K562 (cell line): ENCODE data around the gene SMARCC1. TPM values are rescaled to one million over a fixed set of nuclear protein-coding genes. Genes with fewer than 3 reads are reported as not detected.
"Not testable (repeated sequence)": the region's sequence is repeated elsewhere in the genome, so short reads cannot be mapped to it uniquely, and the experiment has no call there.

Experiments used
- ATAC-seq: fragments of 200-7000 bp; cut with Tn5 transposase; 3 replicates; pipeline ENCODE4 v1.9.1; 2020; ENCODE audit warnings: moderate library complexity
- BruUV-seq: library from RNA; stranded (reverse); fragments of 400-500 nt; replicated peaks from 2 replicates; lab custom pipeline; 2021; lab: Mats Ljungman, UMichigan
- CTCF ChIA-PET: fragments of 300-600 bp; formaldehyde crosslinking; extraction: SDS; loops from one replicate; lab custom pipeline; 2021; ENCODE audit warnings: low intra/inter-chr PET ratio; lab: Yijun Ruan, JAX
- POLR2A ChIA-PET: fragments of 300-600, 350-650 bp; sonication (Branson Sonifier 250); formaldehyde crosslinking; extraction: SDS; loops from one replicate; lab custom pipeline; 2021; ENCODE audit warnings: antibody characterized with exemption, inconsistent platforms; lab: Yijun Ruan, JAX
- DNase-seq, 4 experiments: peaks; one replicate each; pipeline versions ENCODE4 v3.0.0 to v3.0.0-alpha.2; 2011 to 2018; ENCODE audit warnings: low spot score in 3 of 4, mixed read lengths in 3 of 4; ENCODE audit errors: extremely low read depth in 1 of 4
- FAIRE-seq: peaks from 2 replicates; lab custom pipeline; 2011; peaks lifted over from hg19 to GRCh38; lab: Jason Lieb, UNC
- H2AFZ ChIP-seq: 2 replicates; pipeline ENCODE4 v1.6.0; 2011; ENCODE audit warnings: low read depth, low read length, control low read depth, inconsistent platforms
- H3K27ac ChIP-seq: fragments of 200-600 bp; 3 replicates; pipeline ENCODE4 v1.8.0; 2011; ENCODE audit warnings: low read depth, mild to moderate bottlenecking, control low read depth, inconsistent platforms, low read length, moderate library complexity, mixed read lengths; ENCODE audit errors: extremely low read depth
- H3K27me3 ChIP-seq, 2 experiments: fragments of 300-600 bp in 1 of 2; 2 replicates in 1 of 2; 3 replicates in 1 of 2; pipeline versions ENCODE4 v1.6.0 to v1.8.0; 2011; ENCODE audit warnings: inconsistent platforms in 2 of 2, low read length in 2 of 2, mild to moderate bottlenecking in 1 of 2, mixed read lengths in 1 of 2, moderate library complexity in 1 of 2; ENCODE audit not compliant: control insufficient read depth in 2 of 2, insufficient read depth in 2 of 2
- H3K36me3 ChIP-seq: fragments of 300-600 bp; 3 replicates; pipeline ENCODE4 v1.8.0; 2011; ENCODE audit warnings: mild to moderate bottlenecking, low read length, inconsistent platforms; ENCODE audit not compliant: control insufficient read depth, insufficient read depth
- H3K4me1 ChIP-seq, 2 experiments: fragments of 200-600 bp in 1 of 2; replicated peaks in 1 of 2; 2 replicates in 1 of 2; 3 replicates in 1 of 2; pipeline versions ENCODE4 v1.5.1 to v1.8.0; 2011; ENCODE audit warnings: inconsistent platforms in 2 of 2, low read length in 2 of 2, mild to moderate bottlenecking in 1 of 2, mixed read lengths in 1 of 2, moderate library complexity in 1 of 2; ENCODE audit not compliant: control insufficient read depth in 2 of 2, insufficient read depth in 2 of 2
- H3K4me2 ChIP-seq: 2 replicates; pipeline ENCODE4 v1.6.1; 2011; ENCODE audit warnings: low read length, control low read depth, inconsistent platforms, mixed read lengths; ENCODE audit not compliant: insufficient read depth
- H3K4me3 ChIP-seq: fragments of 200-600 bp; sonication (generic), shearing (Covaris generic); 2 replicates; pipeline ENCODE4 v1.5.1; 2016; ENCODE audit warnings: control low read depth, inconsistent platforms
- H3K79me2 ChIP-seq: fragments of 200-600 bp; 3 replicates; pipeline ENCODE4 v1.8.0; 2011; ENCODE audit warnings: low read length, inconsistent platforms; ENCODE audit not compliant: control insufficient read depth, insufficient read depth
- H3K9ac ChIP-seq, 2 experiments: 2 replicates each; pipeline versions ENCODE4 v1.6.0 to v1.6.1; 2011; ENCODE audit warnings: low read depth in 2 of 2, low read length in 2 of 2, control low read depth in 1 of 2, inconsistent platforms in 1 of 2, mild to moderate bottlenecking in 1 of 2, mixed read lengths in 1 of 2; ENCODE audit not compliant: insufficient read depth in 1 of 2
- H3K9me1 ChIP-seq: one replicate; pipeline ENCODE4 v1.6.0; 2011; ENCODE audit warnings: inconsistent platforms, mild to moderate bottlenecking, low read length, moderate library complexity; ENCODE audit not compliant: control insufficient read depth, insufficient read depth
- H3K9me3 ChIP-seq: replicated peaks from 2 replicates; pipeline ENCODE4 v1.5.1; 2011; ENCODE audit warnings: low read depth, low read length, inconsistent platforms; ENCODE audit not compliant: control insufficient read depth, insufficient read depth
- H4K20me1 ChIP-seq: replicated peaks from 2 replicates; pipeline ENCODE4 v1.6.1; 2011; ENCODE audit warnings: low read length, inconsistent platforms, mixed read lengths; ENCODE audit not compliant: control insufficient read depth, insufficient read depth
- MAFG ChIP-seq: fragments of 450-650 bp; conservative IDR thresholded peaks from 2 replicates; pipeline ENCODE4 v1.6.1; 2016; ENCODE audit warnings: missing genetic modification characterization, missing compliant biosample characterization
- PHF21A ChIP-seq: fragments of 450-650 bp; IDR thresholded peaks from 2 replicates; pipeline ENCODE4 v1.6.1; 2017; ENCODE audit warnings: low read depth, borderline replicate concordance
- SMC3 ChIP-seq: conservative IDR thresholded peaks from 2 replicates; pipeline ENCODE4 v1.6.1; 2011; ENCODE audit warnings: low read depth, low read length, improper control_type of control experiment; ENCODE audit not compliant: insufficient read depth
- TAF7 ChIP-seq: fragments of 450-650 bp; IDR thresholded peaks from 2 replicates; pipeline ENCODE4 v1.6.1; 2016; ENCODE audit warnings: missing genetic modification characterization, missing compliant biosample characterization
- ZNF133 ChIP-seq: fragments of 250-450 bp; sonication (Bioruptor Pico); IDR thresholded peaks from 2 replicates; pipeline ENCODE4 v1.4.0; 2020; ENCODE audit warnings: mild to moderate bottlenecking
- ZNF143 ChIP-seq: sonication (generic); formaldehyde crosslinking; IDR thresholded peaks from 2 replicates; pipeline ENCODE4 v1.9.0; 2022; ENCODE audit warnings: mild to moderate bottlenecking, missing genetic modification reagents
- WGBS: fragments of 100-300 bp; shearing (Covaris generic); methylation state at CpG from one replicate; pipeline ENCODE4 v1.1.6; 2016; ENCODE audit warnings: low coverage, mixed read lengths; ENCODE audit not compliant: insufficient coverage; ENCODE audit errors: missing lambda C conversion rate; 5-methylcytosine and 5-hydroxymethylcytosine counted together
- in situ Hi-C: fragments of 300-500 bp; cut with MboI; formaldehyde crosslinking; loops from 4 replicates; pipeline ENCODE4 v1.15.0; 2018; ENCODE audit warnings: inconsistent platforms, mixed read lengths
- intact Hi-C: fragments of 100-400 bp; cut with micrococcal nuclease; formaldehyde crosslinking; loops from 2 replicates; pipeline ENCODE4 v1.14.2; 2022
- polyA plus RNA-seq, 8 experiments: library from polyadenylated mRNA; depleted of rRNA in 4 of 8; stranded (reverse) in 5 of 8; unstranded in 3 of 8; fragments of >200 nt; fragmentation: Nextera tagmentation in 2 of 8; fragmentation: Illumina TruSeq in 1 of 8; extraction: Ambion mirVana in 2 of 8; extraction: Trizol in 1 of 8; gene quantifications; 2 replicates each; pipeline versions ENCODE4 v1.2.1 to v1.2.3, GENCODE V29; 2011 to 2014; ENCODE audit warnings: inconsistent platforms in 1 of 8, missing spikeins in 1 of 8
- total RNA-seq, 7 experiments: library from RNA; depleted of rRNA in 6 of 7; stranded (reverse); fragments of >200 nt in 6 of 7; fragmentation: Illumina TruSeq in 2 of 7; extraction: Trizol in 2 of 7; gene quantifications; 2 replicates each; pipeline versions ENCODE4 v1.2.1 to v1.2.3, GENCODE V29; 2011 to 2021; ENCODE audit warnings: low replicate concordance in 1 of 7
- TF ChIP-seq, protein P1 (sequence below), 2 experiments: fragments of 450-650 bp in 1 of 2; IDR thresholded peaks; 2 replicates each; pipeline ENCODE4 v1.6.1; 2011 to 2017; ENCODE audit warnings: low read depth in 2 of 2, antibody characterized with exemption in 1 of 2, borderline replicate concordance in 1 of 2, low read length in 1 of 2, mild to moderate bottlenecking in 1 of 2, mixed read lengths in 1 of 2; ENCODE audit not compliant: control insufficient read depth in 1 of 2
- TF ChIP-seq, protein P2 (sequence below), 2 experiments: fragments of 450-650 bp; conservative IDR thresholded peaks; 2 replicates each; pipeline ENCODE4 v1.6.1; 2017; ENCODE audit warnings: mild to moderate bottlenecking in 2 of 2, moderate library complexity in 2 of 2

The SMARCC1 gene
- total and polyA plus RNA-seq, 9 of the 15 experiments (the other 6 are each of a cell fraction or from before 2014, with no cell fraction given): 20.7 to 199 (median 66.0) TPM

DNA sequence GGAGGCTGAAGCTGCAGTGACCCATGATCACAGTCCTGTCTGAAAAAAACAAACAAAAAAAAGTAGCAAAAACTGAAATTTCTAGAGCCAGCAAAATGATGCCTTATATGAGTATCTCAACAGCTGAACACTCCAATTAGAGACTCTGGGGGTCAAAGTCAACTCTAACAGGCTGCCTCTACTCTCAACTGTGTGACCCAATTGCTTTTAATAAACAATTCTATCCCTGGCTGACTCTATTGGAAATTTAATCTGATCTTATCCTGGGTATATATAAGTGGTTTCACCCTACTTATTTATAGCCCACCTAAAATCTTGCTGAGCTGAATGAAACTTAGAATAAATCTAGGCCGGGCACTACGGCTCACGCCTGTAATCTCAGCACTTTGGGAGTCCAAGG is 29.0 kb downstream of the SMARCC1 start:
- Histone ChIP-seq H3K4me2 (no peak overlapping the region), H3K27me3 (no peaks in the 10 kb centered on the region), H3K9me1 (no peaks in the 10 kb centered on the region), H4K20me1 (no peaks in the 10 kb centered on the region), H2AFZ (no peak overlapping the region), H3K4me1 (0 out of 5 replicates have a peak, but pooled peaks cover 0 to 3% of the 10 kb centered on the region in 2 experiments), H3K36me3 (peaks cover 53% of the 10 kb centered on the region), H3K9ac (no peak overlapping the region), H3K9me3 (no peaks in the 10 kb centered on the region), H3K27ac (no peak overlapping the region), H3K79me2 (peaks cover 87% of the 10 kb centered on the region), H3K4me3 (no peak overlapping the region)
- no peak for DNase-seq
- intact Hi-C loops: no loop called here
- no peak for TF ChIP-seq PHF21A
- TF ChIP-seq ZNF143: no peak
- TF ChIP-seq, protein P1, sequence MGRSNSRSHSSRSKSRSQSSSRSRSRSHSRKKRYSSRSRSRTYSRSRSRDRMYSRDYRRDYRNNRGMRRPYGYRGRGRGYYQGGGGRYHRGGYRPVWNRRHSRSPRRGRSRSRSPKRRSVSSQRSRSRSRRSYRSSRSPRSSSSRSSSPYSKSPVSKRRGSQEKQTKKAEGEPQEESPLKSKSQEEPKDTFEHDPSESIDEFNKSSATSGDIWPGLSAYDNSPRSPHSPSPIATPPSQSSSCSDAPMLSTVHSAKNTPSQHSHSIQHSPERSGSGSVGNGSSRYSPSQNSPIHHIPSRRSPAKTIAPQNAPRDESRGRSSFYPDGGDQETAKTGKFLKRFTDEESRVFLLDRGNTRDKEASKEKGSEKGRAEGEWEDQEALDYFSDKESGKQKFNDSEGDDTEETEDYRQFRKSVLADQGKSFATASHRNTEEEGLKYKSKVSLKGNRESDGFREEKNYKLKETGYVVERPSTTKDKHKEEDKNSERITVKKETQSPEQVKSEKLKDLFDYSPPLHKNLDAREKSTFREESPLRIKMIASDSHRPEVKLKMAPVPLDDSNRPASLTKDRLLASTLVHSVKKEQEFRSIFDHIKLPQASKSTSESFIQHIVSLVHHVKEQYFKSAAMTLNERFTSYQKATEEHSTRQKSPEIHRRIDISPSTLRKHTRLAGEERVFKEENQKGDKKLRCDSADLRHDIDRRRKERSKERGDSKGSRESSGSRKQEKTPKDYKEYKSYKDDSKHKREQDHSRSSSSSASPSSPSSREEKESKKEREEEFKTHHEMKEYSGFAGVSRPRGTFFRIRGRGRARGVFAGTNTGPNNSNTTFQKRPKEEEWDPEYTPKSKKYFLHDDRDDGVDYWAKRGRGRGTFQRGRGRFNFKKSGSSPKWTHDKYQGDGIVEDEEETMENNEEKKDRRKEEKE (IDR thresholded peaks at IDR 0.05; ENCODE audit: borderline replicate concordance in 1 of 2, control insufficient read depth in 1 of 2, low read depth in 2 of 2, low read length in 1 of 2): no peak
- no peak for TF ChIP-seq ZNF133
- TF ChIP-seq SMC3: no peak
- TF ChIP-seq TAF7 (tag): no peak
- no peak for TF ChIP-seq MAFG
- TF ChIP-seq, protein P2, sequence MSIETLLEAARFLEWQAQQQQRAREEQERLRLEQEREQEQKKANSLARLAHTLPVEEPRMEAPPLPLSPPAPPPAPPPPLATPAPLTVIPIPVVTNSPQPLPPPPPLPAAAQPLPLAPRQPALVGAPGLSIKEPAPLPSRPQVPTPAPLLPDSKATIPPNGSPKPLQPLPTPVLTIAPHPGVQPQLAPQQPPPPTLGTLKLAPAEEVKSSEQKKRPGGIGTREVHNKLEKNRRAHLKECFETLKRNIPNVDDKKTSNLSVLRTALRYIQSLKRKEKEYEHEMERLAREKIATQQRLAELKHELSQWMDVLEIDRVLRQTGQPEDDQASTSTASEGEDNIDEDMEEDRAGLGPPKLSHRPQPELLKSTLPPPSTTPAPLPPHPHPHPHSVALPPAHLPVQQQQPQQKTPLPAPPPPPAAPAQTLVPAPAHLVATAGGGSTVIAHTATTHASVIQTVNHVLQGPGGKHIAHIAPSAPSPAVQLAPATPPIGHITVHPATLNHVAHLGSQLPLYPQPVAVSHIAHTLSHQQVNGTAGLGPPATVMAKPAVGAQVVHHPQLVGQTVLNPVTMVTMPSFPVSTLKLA (conservative IDR thresholded peaks at IDR 0.05): no peak
- in situ Hi-C loops: no loop called here
- CTCF ChIA-PET: no interaction called here
- FAIRE-seq: no peak
- BruUV-seq: no TSS peak
- WGBS: 98% methylated on average over 3 of the region's 3 CpGs
- no peak for ATAC-seq
- POLR2A ChIA-PET: interaction anchor here (0.6 to 1.5 kb wide), 4 partner anchors 9 to 137 kb away, joined by 3 read pairs; no protein-coding TSS in a partner anchor

DNA sequence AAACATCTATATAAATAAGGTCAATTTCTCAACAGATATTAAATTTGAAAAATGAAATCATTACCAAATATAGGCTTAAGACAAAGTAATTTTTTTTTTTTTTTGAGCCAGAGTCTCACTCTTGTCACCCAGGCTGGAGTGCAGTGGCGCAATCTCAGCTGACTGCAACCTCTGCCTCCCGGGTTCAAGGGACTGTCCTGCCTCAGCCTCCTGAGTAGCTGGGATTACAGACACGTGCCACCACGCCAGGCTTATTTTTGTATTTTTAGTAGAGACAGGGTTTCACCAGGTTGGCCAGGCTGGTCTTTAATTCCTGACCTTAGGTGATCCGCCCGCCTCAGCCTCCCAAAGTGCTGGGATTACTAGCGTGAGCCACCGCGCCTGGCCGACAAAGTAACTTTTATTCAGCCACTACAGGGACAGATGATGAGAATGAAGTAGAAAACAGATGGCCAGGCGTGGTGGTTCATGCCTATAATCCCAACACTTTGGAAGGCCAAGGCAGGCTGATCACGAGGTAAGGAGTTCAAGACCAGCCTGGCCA is 30.8 kb downstream of the SMARCC1 start:
- H3K9me1 ChIP-seq, H3K9ac ChIP-seq, ATAC-seq, in situ Hi-C loops, H2AFZ ChIP-seq, intact Hi-C loops, H3K27me3 ChIP-seq, DNase-seq, H4K20me1 ChIP-seq, H3K4me2 ChIP-seq, H3K27ac ChIP-seq, CTCF ChIA-PET, FAIRE-seq, BruUV-seq, H3K9me3 ChIP-seq, H3K4me1 ChIP-seq, H3K4me3 ChIP-seq: not testable (repeated sequence)
- H3K79me2 ChIP-seq: peaks cover 83% of the 10 kb centered on the region
- 98% methylated on average over 12 of the region's 12 CpGs for WGBS
- POLR2A ChIA-PET: interaction anchor here (0.5 to 1.1 kb wide), 3 partner anchors 19 to 74 kb away, joined by 3 to 4 read pairs (median 3); no protein-coding TSS in a partner anchor
- peaks cover 50% of the 10 kb centered on the region for H3K36me3 ChIP-seq
